ENCODE measurements around the gene COL4A2. TPM values are rescaled to one million over a fixed set of nuclear protein-coding genes. Genes with fewer than 3 reads are reported as not detected.
A peak's percentile ranks its signal among the peaks of the same experiment; 100 is the strongest.

The COL4A2 gene
- total RNA-seq, 6 donors from 2014 or later, result 169 to 458 (median 258) TPM

- WGBS, 2 donors, result 78 to 82% methylated on average over 6 of the region's 6 CpGs
- ATAC-seq (ENCODE audit: low FRiP score in 2 of 2) (no peak), DNase-seq (no peak)
- H3K27ac ChIP-seq, result peak overlapping the region; percentile 85 to 90 (median 89)
- H3K9me3 ChIP-seq, result no peaks in the 10 kb centered on the region
- TF ChIP-seq POLR2A (IDR thresholded peaks at IDR 0.05), result no peak
- TF ChIP-seq POLR2AphosphoS5 (IDR thresholded peaks at IDR 0.05), result no peak
- TF ChIP-seq EP300 (IDR thresholded peaks at IDR 0.05), result no peak
- no peak for TF ChIP-seq CTCF (IDR thresholded peaks at IDR 0.05)
- no peaks in the 10 kb centered on the region for H3K27me3 ChIP-seq
- peaks cover 0 to 3% (median 0%) of the 10 kb centered on the region in 4 donors for H3K36me3 ChIP-seq
- H3K4me1 ChIP-seq, result peaks cover 51 to 77% (median 56%) of the 10 kb centered on the region in 4 donors
- H3K4me3 ChIP-seq, result no peak overlapping the region
Measured at GRCh38 chr13:110339263-110339662, 32.2 kb downstream of the COL4A2 start.

GRCh38 chr13:110339975-110340550 lies 33.0 kb downstream of the COL4A2 start:
- Histone ChIP-seq H3K9me3 (no peaks in the 10 kb centered on the region), H3K27ac (peak overlapping the region; percentile 85 to 90 (median 89)), H3K4me1 (peaks cover 51 to 77% (median 56%) of the 10 kb centered on the region in 4 donors), H3K27me3 (no peaks in the 10 kb centered on the region), H3K36me3 (no peaks in the 10 kb centered on the region), H3K4me3 (peak overlapping the region in 1 of 4 donors; percentile 1)
- ATAC-seq (ENCODE audit: low FRiP score in 2 of 2), result no peak
- no peak for DNase-seq
- WGBS, 2 donors, result 75 to 77% methylated on average over 9 of the region's 9 CpGs
- no peak for TF ChIP-seq CTCF (IDR thresholded peaks at IDR 0.05)
- no peak for TF ChIP-seq POLR2AphosphoS5 (IDR thresholded peaks at IDR 0.05)
- no peak for TF ChIP-seq POLR2A (IDR thresholded peaks at IDR 0.05)
- TF ChIP-seq EP300 (IDR thresholded peaks at IDR 0.05), result no peak

- peaks cover 50 to 83% (median 56%) of the 10 kb centered on the region in 4 donors for H3K4me1 ChIP-seq
- H3K4me3 ChIP-seq, result peak overlapping the region in 2 of 4 donors; percentile 1 to 22
Measured at GRCh38 chr13:110340812-110341444, 33.8 kb downstream of the COL4A2 start.

GRCh38 chr13:110341445-110342244 lies 34.6 kb downstream of the COL4A2 start:
- 14 to 20% methylated on average over 14 of the region's 14 CpGs for WGBS, 2 donors
- Histone ChIP-seq H3K36me3 (no peaks in the 10 kb centered on the region), H3K4me3 (peak overlapping the region in 2 of 4 donors; percentile 1 to 22), H3K27ac (peak overlapping the region; percentile 85 to 90 (median 89)), H3K27me3 (no peaks in the 10 kb centered on the region), H3K4me1 (peaks cover 44 to 79% (median 55%) of the 10 kb centered on the region in 4 donors), H3K9me3 (no peaks in the 10 kb centered on the region)
- no peak for TF ChIP-seq POLR2A (IDR thresholded peaks at IDR 0.05)
- peak; percentile 60 to 72 for TF ChIP-seq POLR2AphosphoS5 (IDR thresholded peaks at IDR 0.05)
- no peak for TF ChIP-seq CTCF (IDR thresholded peaks at IDR 0.05)
- peak in 3 of 4 donors; percentile 46 to 83 (median 81) for TF ChIP-seq EP300 (IDR thresholded peaks at IDR 0.05)
- no peak for DNase-seq
- peak; percentile 1 to 31 for ATAC-seq (ENCODE audit: low FRiP score in 2 of 2)

More at GRCh38 chr13:110340812-110341444, 33.8 kb downstream of the COL4A2 start:
- DNase-seq (peak in 1 of 2 donors; percentile 72), ATAC-seq (ENCODE audit: low FRiP score in 2 of 2) (peak; percentile 53 to 73)
- 23 to 31% methylated on average over 13 to 24 of the region's 24 CpGs for WGBS, 2 donors
- H3K9me3 ChIP-seq, result no peaks in the 10 kb centered on the region
- no peaks in the 10 kb centered on the region for H3K36me3 ChIP-seq
- H3K27ac ChIP-seq, result peak overlapping the region; percentile 85 to 90 (median 89)
- TF ChIP-seq EP300 (IDR thresholded peaks at IDR 0.05), result peak in 3 of 4 donors; percentile 62 to 92 (median 86)
- TF ChIP-seq POLR2AphosphoS5 (IDR thresholded peaks at IDR 0.05), result peak; percentile 86 to 94
- TF ChIP-seq POLR2A (IDR thresholded peaks at IDR 0.05), result no peak
- no peak for TF ChIP-seq CTCF (IDR thresholded peaks at IDR 0.05)
- H3K27me3 ChIP-seq, result no peaks in the 10 kb centered on the region
